ENCODE measurements around the gene ZNF570.

The ZNF570 gene

DNA sequence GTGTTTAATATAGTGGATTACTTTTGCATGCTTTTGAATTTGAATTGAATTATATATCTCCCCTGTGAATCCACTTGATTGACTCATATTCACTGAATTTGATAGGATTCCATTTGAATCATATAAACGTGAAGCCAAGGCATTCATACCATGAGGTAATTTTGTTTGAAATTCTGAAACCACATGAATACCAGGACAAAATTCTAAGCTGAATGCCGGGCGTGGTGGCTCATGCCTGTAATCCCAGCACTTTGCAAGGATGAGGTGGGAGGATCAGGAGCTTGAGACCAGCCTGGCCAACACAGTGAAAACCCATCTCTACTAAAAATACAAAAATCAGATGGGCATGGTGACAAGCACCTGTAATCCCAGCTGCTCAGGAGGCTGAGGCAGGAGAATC is 42.0 kb downstream of the ZNF570 start:
- no peaks in the 10 kb centered on the region for H3K36me3 ChIP-seq (replicated peaks)
- H3K4me3 ChIP-seq, result no peak overlapping the region
- H3K9me3 ChIP-seq, result no peaks in the 10 kb centered on the region
- no peaks in the 10 kb centered on the region for H3K4me1 ChIP-seq
- in situ Hi-C loops (cut with MboI; ENCODE audit: low sequenced_read_pairs), result no loop called here
- H3K27me3 ChIP-seq (ENCODE audit: low read depth), result no peaks in the 10 kb centered on the region
- no peak for DNase-seq (ENCODE audit: low spot score in 2 of 2)

- Histone ChIP-seq H3K9me3 (no peaks in the 10 kb centered on the region), H3K36me3 (replicated peaks) (no peaks in the 10 kb centered on the region), H3K4me3 (no peak overlapping the region), H3K4me1 (no peaks in the 10 kb centered on the region), H3K27me3 (ENCODE audit: low read depth) (no peaks in the 10 kb centered on the region)
- DNase-seq (ENCODE audit: low spot score in 2 of 2), result no peak
- in situ Hi-C loops (cut with MboI; ENCODE audit: low sequenced_read_pairs), result no loop called here
Observed at GRCh38 chr19:37511821-37512220, 42.7 kb downstream of the ZNF570 start.

GRCh38 chr19:37513397-37513796 is 44.2 kb downstream of the ZNF570 start:
- Histone ChIP-seq H3K27me3 (ENCODE audit: low read depth) (no peaks in the 10 kb centered on the region), H3K4me3 (no peak overlapping the region), H3K9me3 (no peaks in the 10 kb centered on the region), H3K4me1 (no peaks in the 10 kb centered on the region), H3K36me3 (replicated peaks) (no peaks in the 10 kb centered on the region)
- DNase-seq (ENCODE audit: low spot score in 2 of 2), result no peak
- in situ Hi-C loops (cut with MboI; ENCODE audit: low sequenced_read_pairs), result no loop called here

GRCh38 chr19:37519890-37520289 is 50.7 kb downstream of the ZNF570 start:
- H3K4me3 ChIP-seq, result no peak overlapping the region
- in situ Hi-C loops (cut with MboI; ENCODE audit: low sequenced_read_pairs), result no loop called here
- no peaks in the 10 kb centered on the region for H3K27me3 ChIP-seq (ENCODE audit: low read depth)
- no peaks in the 10 kb centered on the region for H3K4me1 ChIP-seq
- no peaks in the 10 kb centered on the region for H3K36me3 ChIP-seq (replicated peaks)
- no peak for DNase-seq (ENCODE audit: low spot score in 2 of 2)
- no peaks in the 10 kb centered on the region for H3K9me3 ChIP-seq

GRCh38 chr19:37537391-37537947 is 68.3 kb downstream of the ZNF570 start:
- Histone ChIP-seq H3K9me3 (peaks cover 7% of the 10 kb centered on the region), H3K27me3 (ENCODE audit: low read depth) (no peaks in the 10 kb centered on the region), H3K4me3 (no peak overlapping the region), H3K4me1 (no peaks in the 10 kb centered on the region), H3K36me3 (replicated peaks) (no peaks in the 10 kb centered on the region)
- in situ Hi-C loops (cut with MboI; ENCODE audit: low sequenced_read_pairs), result no loop called here
- no peak for DNase-seq (ENCODE audit: low spot score in 2 of 2)
